Calu3 (cell line): ENCODE data around the gene OBI1. TPM values are rescaled to one million over a fixed set of nuclear protein-coding genes. Genes with fewer than 3 reads are reported as not detected.

Experiments
- BruUV-seq: library from RNA; stranded (reverse); fragments of 400-500 nt; replicated peaks from 2 replicates; lab custom pipeline; 2021; lab: Mats Ljungman, UMichigan
- CTCF ChIA-PET: fragments of 300-600 bp; sonication (Branson Sonifier 250); formaldehyde crosslinking; loops from one replicate; lab custom pipeline; 2022; ENCODE audit warnings: antibody characterized with exemption; lab: Charles Lee
- DNase-seq: peaks from one replicate; pipeline ENCODE4 v3.0.0; 2022
- H3K27ac Mint-ChIP-seq: one replicate; pipeline ENCODE4 v1.8.0; 2022; ENCODE audit warnings: mixed read lengths; ENCODE audit not compliant: unreplicated experiment
- H3K27me3 Mint-ChIP-seq: one replicate; pipeline ENCODE4 v1.8.0; 2022; ENCODE audit warnings: mixed read lengths; ENCODE audit not compliant: unreplicated experiment
- H3K36me3 Mint-ChIP-seq: one replicate; pipeline ENCODE4 v1.8.0; 2022; ENCODE audit warnings: mild to moderate bottlenecking, moderate library complexity, mixed read lengths; ENCODE audit not compliant: insufficient read depth, unreplicated experiment
- H3K4me1 Mint-ChIP-seq: one replicate; pipeline ENCODE4 v1.8.0; 2022; ENCODE audit warnings: mild to moderate bottlenecking, low read depth, mixed read lengths; ENCODE audit not compliant: unreplicated experiment
- H3K4me3 Mint-ChIP-seq: one replicate; pipeline ENCODE4 v1.8.0; 2022; ENCODE audit warnings: mild to moderate bottlenecking, low read depth, moderate library complexity, mixed read lengths; ENCODE audit not compliant: unreplicated experiment
- H3K9me3 Mint-ChIP-seq: one replicate; pipeline ENCODE4 v1.8.0; 2022; ENCODE audit warnings: low read depth, mixed read lengths; ENCODE audit not compliant: unreplicated experiment
- CTCF ChIP-seq: fragments of 200-600 bp; IDR thresholded peaks from one replicate; pipeline ENCODE4 v1.8.0; 2022; ENCODE audit warnings: antibody characterized with exemption; ENCODE audit not compliant: unreplicated experiment
- intact Hi-C: fragments of 100-400 bp; cut with micrococcal nuclease; formaldehyde crosslinking; loops from one replicate; pipeline ENCODE4 v1.10.0; 2022; ENCODE audit not compliant: unreplicated experiment
- total RNA-seq: library from RNA; stranded (reverse); gene quantifications from 2 replicates; pipeline ENCODE4 v1.2.3, GENCODE V29; 2022

Gene OBI1
- total RNA-seq, 1 experiment from 2014 or later = 5.9 TPM

DNA sequence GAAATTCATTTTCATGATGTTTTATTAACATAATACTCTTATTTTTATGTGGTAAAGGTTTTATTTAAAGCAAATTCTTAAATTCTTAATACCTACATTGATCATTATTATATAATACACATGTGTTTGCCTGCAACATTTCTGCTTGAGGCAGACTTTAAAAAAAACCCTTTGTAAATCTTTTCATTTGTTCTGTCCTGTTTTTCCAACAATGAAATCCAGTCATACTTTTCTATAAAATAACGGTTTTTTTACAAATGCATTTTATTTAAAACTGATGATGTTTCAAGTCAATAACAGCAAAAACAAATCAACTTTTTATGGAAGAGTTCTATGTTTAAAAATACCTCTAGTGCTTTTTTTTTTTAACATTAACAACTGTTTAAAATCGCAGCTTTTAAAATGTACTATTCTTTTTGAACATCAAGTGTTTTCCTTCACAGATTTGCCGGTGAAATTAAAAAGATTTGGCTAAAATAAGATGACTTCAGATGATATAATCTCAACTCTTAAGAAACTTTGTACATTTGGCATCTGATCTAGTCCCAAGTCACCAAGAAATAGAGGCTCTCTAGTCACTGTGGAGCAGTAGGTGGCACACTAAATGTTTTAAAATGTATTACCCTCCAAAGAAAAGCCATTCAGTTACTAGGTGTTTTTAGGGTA, 60.7 kb downstream of the OBI1 start:
- Mint-ChIP-seq H3K4me1 (peaks cover 7% of the 10 kb centered on the region), H3K27me3 (peaks cover 11% of the 10 kb centered on the region), H3K4me3 (no peak overlapping the region), H3K9me3 (no peaks in the 10 kb centered on the region), H3K36me3 (peaks cover 9% of the 10 kb centered on the region), H3K27ac (no peak overlapping the region)
- intact Hi-C loops = no loop called here
- no TSS peak for BruUV-seq
- TF ChIP-seq CTCF = no peak
- CTCF ChIA-PET = no interaction called here
- DNase-seq = no peak

DNA sequence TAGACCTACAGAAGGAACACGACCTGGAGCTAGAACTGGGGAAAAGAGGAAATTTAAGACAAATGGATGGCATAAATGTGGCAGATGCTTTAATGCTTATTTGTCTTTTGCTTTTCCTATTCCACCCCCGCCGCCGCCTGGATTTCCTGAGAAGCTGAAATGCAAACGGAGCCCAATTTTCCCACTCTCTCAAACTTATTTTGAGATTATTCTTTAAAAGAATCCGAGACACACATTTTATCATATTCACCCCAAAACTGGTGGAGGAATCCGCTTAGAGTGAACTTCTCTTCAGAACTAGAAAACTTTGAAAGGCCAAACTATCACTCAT, 61.4 kb downstream of the OBI1 start:
- intact Hi-C loops = no loop called here
- no TSS peak for BruUV-seq

GRCh38 chr13:78596736-78597601, 62.0 kb downstream of the OBI1 start:
- Mint-ChIP-seq H3K27me3 (peaks cover 11% of the 10 kb centered on the region), H3K36me3 (no peaks in the 10 kb centered on the region), H3K4me1 (no peaks in the 10 kb centered on the region), H3K27ac (no peak overlapping the region), H3K9me3 (no peaks in the 10 kb centered on the region), H3K4me3 (no peak overlapping the region)
- no peak for DNase-seq
- CTCF ChIA-PET = no interaction called here
- intact Hi-C loops = no loop called here
- no peak for TF ChIP-seq CTCF
- no TSS peak for BruUV-seq

More for the DNA sequence above, 61.4 kb downstream of the OBI1 start:
- DNase-seq = no peak
- no peak for TF ChIP-seq CTCF
- peaks cover 5% of the 10 kb centered on the region for H3K4me1 Mint-ChIP-seq
- peaks cover 11% of the 10 kb centered on the region for H3K27me3 Mint-ChIP-seq
- no peak overlapping the region for H3K4me3 Mint-ChIP-seq
- CTCF ChIA-PET = no interaction called here
- no peaks in the 10 kb centered on the region for H3K9me3 Mint-ChIP-seq
- H3K27ac Mint-ChIP-seq = no peak overlapping the region
- H3K36me3 Mint-ChIP-seq = peaks cover 3% of the 10 kb centered on the region

- intact Hi-C loops = no loop called here
- Mint-ChIP-seq H3K27me3 (peaks cover 11% of the 10 kb centered on the region), H3K4me3 (no peak overlapping the region), H3K9me3 (no peaks in the 10 kb centered on the region), H3K36me3 (no peaks in the 10 kb centered on the region), H3K27ac (no peak overlapping the region), H3K4me1 (no peaks in the 10 kb centered on the region)
- DNase-seq = no peak
- CTCF ChIA-PET = no interaction called here
- TF ChIP-seq CTCF = no peak
- no TSS peak for BruUV-seq
Observed at GRCh38 chr13:78596399-78596735, 62.6 kb downstream of the OBI1 start.
